ENCODE measurements around the gene ATP5PB.

The ATP5PB gene

GRCh38 chr1:111488669-111489068 lies 39.4 kb downstream of the ATP5PB start:
- Histone ChIP-seq H3K4me3 (ENCODE audit: low read length in 2 of 2) (no peak overlapping the region), H3K36me3 (replicated peaks in 1 of 2; ENCODE audit: control insufficient read depth in 2 of 2, insufficient read depth in 2 of 2, low read length in 2 of 2) (no peaks in the 10 kb centered on the region), H3K4me2 (ENCODE audit: insufficient read depth, low read length, poor library complexity, severe bottlenecking) (no peak overlapping the region), H3K18ac (ENCODE audit: low read length) (no peak overlapping the region), H3K23ac (ENCODE audit: low read depth, low read length, poor library complexity) (no peak overlapping the region), H3K27me3 (ENCODE audit: control insufficient read depth in 3 of 3, insufficient read depth in 3 of 3, low read depth in 1 of 3, low read length in 3 of 3) (peaks cover 0 to 10% (median 0%) of the 10 kb centered on the region in 3 experiments), H3K27ac (replicated peaks; ENCODE audit: low read length) (no peak overlapping the region), H3K9me3 (replicated peaks in 1 of 2; ENCODE audit: control insufficient read depth in 2 of 2, insufficient read depth in 1 of 2, low read depth in 1 of 2, low read length in 2 of 2) (no peaks in the 10 kb centered on the region), H3K79me1 (ENCODE audit: low read depth, low read length) (no peaks in the 10 kb centered on the region), H2AFZ (ENCODE audit: low read length) (no peak overlapping the region), H4K8ac (ENCODE audit: low read depth, low read length) (no peak overlapping the region), H2AK5ac (ENCODE audit: low read depth, low read length) (no peak overlapping the region), H4K91ac (ENCODE audit: low read depth, low read length, poor library complexity) (no peak overlapping the region), H2BK15ac (ENCODE audit: low read length) (no peak overlapping the region), H3K9ac (ENCODE audit: low read depth, low read length, poor library complexity) (no peak overlapping the region), H3K14ac (ENCODE audit: low read length) (no peak overlapping the region), H2BK120ac (ENCODE audit: low read depth, low read length) (no peak overlapping the region), H3K4ac (ENCODE audit: low read length) (no peak overlapping the region), H2BK5ac (ENCODE audit: low read length) (no peak overlapping the region), H3K4me1 (ENCODE audit: control insufficient read depth in 2 of 2, insufficient read depth in 1 of 2, low read depth in 1 of 2, low read length in 2 of 2) (no peaks in the 10 kb centered on the region), H2BK12ac (ENCODE audit: low read length) (no peak overlapping the region)
- DNase-seq (ENCODE audit: low spot score), result no peak
- no CpG with 5 or more reads among the region's 9 CpGs for WGBS, 2 donors (ENCODE audit: extremely low coverage in 2 of 2, insufficient read length in 2 of 2, insufficient replicate concordance in 1 of 2)

- peaks cover 0 to 10% (median 1%) of the 10 kb centered on the region in 3 experiments for H3K27me3 ChIP-seq (ENCODE audit: control insufficient read depth in 3 of 3, insufficient read depth in 3 of 3, low read depth in 1 of 3, low read length in 3 of 3)
- H2BK12ac ChIP-seq (ENCODE audit: low read length), result no peak overlapping the region
- H2BK15ac ChIP-seq (ENCODE audit: low read length), result no peak overlapping the region
- H2BK5ac ChIP-seq (ENCODE audit: low read length), result no peak overlapping the region
- H3K4me2 ChIP-seq (ENCODE audit: insufficient read depth, low read length, poor library complexity, severe bottlenecking), result no peak overlapping the region
- no peak overlapping the region for H3K14ac ChIP-seq (ENCODE audit: low read length)
- no peak for DNase-seq (ENCODE audit: low spot score)
- H3K18ac ChIP-seq (ENCODE audit: low read length), result no peak overlapping the region
- no peaks in the 10 kb centered on the region for H3K9me3 ChIP-seq (replicated peaks in 1 of 2; ENCODE audit: control insufficient read depth in 2 of 2, insufficient read depth in 1 of 2, low read depth in 1 of 2, low read length in 2 of 2)
- H3K27ac ChIP-seq (replicated peaks; ENCODE audit: low read length), result no peak overlapping the region
- no peak overlapping the region for H3K23ac ChIP-seq (ENCODE audit: low read depth, low read length, poor library complexity)
- no peak overlapping the region for H2AK5ac ChIP-seq (ENCODE audit: low read depth, low read length)
- no peak overlapping the region for H4K91ac ChIP-seq (ENCODE audit: low read depth, low read length, poor library complexity)
- H2BK120ac ChIP-seq (ENCODE audit: low read depth, low read length), result no peak overlapping the region
- H3K4ac ChIP-seq (ENCODE audit: low read length), result no peak overlapping the region
- no peak overlapping the region for H3K4me3 ChIP-seq (ENCODE audit: low read length in 2 of 2)
- no peak overlapping the region for H4K8ac ChIP-seq (ENCODE audit: low read depth, low read length)
- WGBS, 2 donors (ENCODE audit: extremely low coverage in 2 of 2, insufficient read length in 2 of 2, insufficient replicate concordance in 1 of 2), result no CpG with 5 or more reads among the region's 4 CpGs
- no peaks in the 10 kb centered on the region for H3K36me3 ChIP-seq (replicated peaks in 1 of 2; ENCODE audit: control insufficient read depth in 2 of 2, insufficient read depth in 2 of 2, low read length in 2 of 2)
- no peak overlapping the region for H3K9ac ChIP-seq (ENCODE audit: low read depth, low read length, poor library complexity)
- no peak overlapping the region for H2AFZ ChIP-seq (ENCODE audit: low read length)
- H3K79me1 ChIP-seq (ENCODE audit: low read depth, low read length), result no peaks in the 10 kb centered on the region
- no peaks in the 10 kb centered on the region for H3K4me1 ChIP-seq (ENCODE audit: control insufficient read depth in 2 of 2, insufficient read depth in 1 of 2, low read depth in 1 of 2, low read length in 2 of 2)
Measured at GRCh38 chr1:111489604-111490003, 40.3 kb downstream of the ATP5PB start.

DNA sequence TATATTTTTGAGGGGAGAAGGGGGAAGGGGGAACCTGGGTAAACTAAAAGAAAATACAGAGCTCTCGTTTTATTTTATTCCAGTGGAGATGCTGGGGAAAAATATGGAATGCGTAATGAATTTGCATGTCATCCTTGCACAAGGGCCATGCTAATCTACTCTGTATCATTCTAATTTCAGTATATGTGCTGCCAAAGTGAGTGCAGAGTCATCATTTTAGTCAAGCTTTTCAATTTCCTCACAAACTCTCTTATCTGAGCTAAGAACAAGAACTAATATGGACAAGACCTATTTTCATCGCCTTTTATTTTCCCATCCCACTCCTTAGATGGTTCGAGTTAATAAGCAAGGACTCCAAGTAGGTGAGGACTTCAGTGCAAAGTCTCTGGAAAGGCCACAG lies 41.0 kb downstream of the ATP5PB start:
- Histone ChIP-seq H2BK5ac (ENCODE audit: low read length) (no peak overlapping the region), H3K9me3 (replicated peaks in 1 of 2; ENCODE audit: control insufficient read depth in 2 of 2, insufficient read depth in 1 of 2, low read depth in 1 of 2, low read length in 2 of 2) (no peaks in the 10 kb centered on the region), H3K27me3 (ENCODE audit: control insufficient read depth in 3 of 3, insufficient read depth in 3 of 3, low read depth in 1 of 3, low read length in 3 of 3) (peaks cover 0 to 10% (median 1%) of the 10 kb centered on the region in 3 experiments), H3K79me1 (ENCODE audit: low read depth, low read length) (no peaks in the 10 kb centered on the region), H2BK120ac (ENCODE audit: low read depth, low read length) (no peak overlapping the region), H2AK5ac (ENCODE audit: low read depth, low read length) (no peak overlapping the region), H4K91ac (ENCODE audit: low read depth, low read length, poor library complexity) (no peak overlapping the region), H2BK12ac (ENCODE audit: low read length) (no peak overlapping the region), H3K4me2 (ENCODE audit: insufficient read depth, low read length, poor library complexity, severe bottlenecking) (no peak overlapping the region), H3K23ac (ENCODE audit: low read depth, low read length, poor library complexity) (no peak overlapping the region), H3K4me1 (ENCODE audit: control insufficient read depth in 2 of 2, insufficient read depth in 1 of 2, low read depth in 1 of 2, low read length in 2 of 2) (no peaks in the 10 kb centered on the region), H3K9ac (ENCODE audit: low read depth, low read length, poor library complexity) (no peak overlapping the region), H3K18ac (ENCODE audit: low read length) (no peak overlapping the region), H3K4me3 (ENCODE audit: low read length in 2 of 2) (no peak overlapping the region), H3K4ac (ENCODE audit: low read length) (no peak overlapping the region), H4K8ac (ENCODE audit: low read depth, low read length) (no peak overlapping the region), H3K36me3 (replicated peaks in 1 of 2; ENCODE audit: control insufficient read depth in 2 of 2, insufficient read depth in 2 of 2, low read length in 2 of 2) (no peaks in the 10 kb centered on the region), H3K14ac (ENCODE audit: low read length) (no peak overlapping the region), H3K27ac (replicated peaks; ENCODE audit: low read length) (no peak overlapping the region), H2BK15ac (ENCODE audit: low read length) (no peak overlapping the region), H2AFZ (ENCODE audit: low read length) (no peak overlapping the region)
- no peak for DNase-seq (ENCODE audit: low spot score)
- WGBS, 2 donors (ENCODE audit: extremely low coverage in 2 of 2, insufficient read length in 2 of 2, insufficient replicate concordance in 1 of 2), result no CpG with 5 or more reads among the region's 4 CpGs

GRCh38 chr1:111491070-111491469 lies 41.8 kb downstream of the ATP5PB start:
- Histone ChIP-seq H2BK120ac (ENCODE audit: low read depth, low read length) (no peak overlapping the region), H2BK5ac (ENCODE audit: low read length) (no peak overlapping the region), H3K36me3 (replicated peaks in 1 of 2; ENCODE audit: control insufficient read depth in 2 of 2, insufficient read depth in 2 of 2, low read length in 2 of 2) (no peaks in the 10 kb centered on the region), H3K27ac (replicated peaks; ENCODE audit: low read length) (no peak overlapping the region), H2AFZ (ENCODE audit: low read length) (no peak overlapping the region), H3K4me3 (ENCODE audit: low read length in 2 of 2) (no peak overlapping the region), H4K91ac (ENCODE audit: low read depth, low read length, poor library complexity) (no peak overlapping the region), H4K8ac (ENCODE audit: low read depth, low read length) (no peak overlapping the region), H3K4ac (ENCODE audit: low read length) (no peak overlapping the region), H3K79me1 (ENCODE audit: low read depth, low read length) (no peaks in the 10 kb centered on the region), H3K23ac (ENCODE audit: low read depth, low read length, poor library complexity) (no peak overlapping the region), H2BK12ac (ENCODE audit: low read length) (no peak overlapping the region), H2BK15ac (ENCODE audit: low read length) (no peak overlapping the region), H3K27me3 (ENCODE audit: control insufficient read depth in 3 of 3, insufficient read depth in 3 of 3, low read depth in 1 of 3, low read length in 3 of 3) (peaks cover 0 to 10% (median 1%) of the 10 kb centered on the region in 3 experiments), H3K18ac (ENCODE audit: low read length) (no peak overlapping the region), H3K9me3 (replicated peaks in 1 of 2; ENCODE audit: control insufficient read depth in 2 of 2, insufficient read depth in 1 of 2, low read depth in 1 of 2, low read length in 2 of 2) (no peaks in the 10 kb centered on the region), H3K4me1 (ENCODE audit: control insufficient read depth in 2 of 2, insufficient read depth in 1 of 2, low read depth in 1 of 2, low read length in 2 of 2) (no peaks in the 10 kb centered on the region), H3K4me2 (ENCODE audit: insufficient read depth, low read length, poor library complexity, severe bottlenecking) (no peak overlapping the region), H3K14ac (ENCODE audit: low read length) (no peak overlapping the region), H2AK5ac (ENCODE audit: low read depth, low read length) (no peak overlapping the region), H3K9ac (ENCODE audit: low read depth, low read length, poor library complexity) (no peak overlapping the region)
- WGBS, 2 donors (ENCODE audit: extremely low coverage in 2 of 2, insufficient read length in 2 of 2, insufficient replicate concordance in 1 of 2), result no CpG with 5 or more reads among the region's 7 CpGs
- DNase-seq (ENCODE audit: low spot score), result no peak
